RPMI8226 (cell line): ENCODE results near the gene ZNF598.
"Not testable (repeated sequence)": the region's sequence is repeated elsewhere in the genome, so short reads cannot be mapped to it uniquely, and the experiment has no call there.

Source experiments
- DNase-seq: peaks from one replicate; pipeline ENCODE4 v3.0.0-alpha.2; 2015

Gene ZNF598

GRCh38 chr16:2027024-2028010, 17.7 kb upstream of the ZNF598 start:
- DNase-seq = peak; percentile 63

DNA sequence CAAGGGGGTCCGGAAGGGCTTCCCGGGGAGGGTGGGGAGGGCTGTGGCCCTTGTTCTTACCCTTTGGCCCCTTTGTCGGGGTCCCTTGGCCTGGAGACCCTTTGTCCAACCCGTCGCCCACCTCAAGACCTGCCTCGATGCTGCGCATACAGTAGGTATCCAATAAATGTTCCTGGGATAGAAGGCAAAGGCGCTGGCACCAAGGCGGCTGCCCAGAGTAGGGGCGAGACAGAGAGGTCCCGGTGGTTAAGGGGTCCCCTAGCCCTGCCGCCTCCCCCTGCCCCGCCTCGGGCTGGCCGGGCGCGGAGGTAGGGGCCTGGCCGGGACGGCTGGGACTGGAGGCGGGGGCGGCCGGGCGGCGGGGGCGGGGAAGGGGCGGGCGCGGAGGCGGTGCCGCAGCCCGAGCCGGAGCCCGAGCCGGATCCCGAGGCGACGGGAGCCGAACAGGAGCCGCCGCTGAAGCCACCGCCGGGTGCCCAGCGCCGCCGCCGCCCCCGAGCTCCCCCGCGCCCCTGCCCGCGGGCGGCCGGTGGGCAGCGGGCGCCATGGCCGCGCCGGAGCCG, 16.9 kb upstream of the ZNF598 start, which contains the start of gene NHERF2:
TSS of gene NHERF2 (plus strand) at position 442 of the 563 bp plus-strand sequence. CDS start at position 546, 104 bp downstream.
- DNase-seq = peak; percentile 61

- no peak for DNase-seq
Measured at GRCh38 chr16:2025878-2026460, 16.3 kb upstream of the ZNF598 start.

GRCh38 chr16:2025251-2025650, 15.6 kb upstream of the ZNF598 start:
- no peak for DNase-seq

GRCh38 chr16:2024032-2024420, 14.4 kb upstream of the ZNF598 start:
- DNase-seq = no peak

DNA sequence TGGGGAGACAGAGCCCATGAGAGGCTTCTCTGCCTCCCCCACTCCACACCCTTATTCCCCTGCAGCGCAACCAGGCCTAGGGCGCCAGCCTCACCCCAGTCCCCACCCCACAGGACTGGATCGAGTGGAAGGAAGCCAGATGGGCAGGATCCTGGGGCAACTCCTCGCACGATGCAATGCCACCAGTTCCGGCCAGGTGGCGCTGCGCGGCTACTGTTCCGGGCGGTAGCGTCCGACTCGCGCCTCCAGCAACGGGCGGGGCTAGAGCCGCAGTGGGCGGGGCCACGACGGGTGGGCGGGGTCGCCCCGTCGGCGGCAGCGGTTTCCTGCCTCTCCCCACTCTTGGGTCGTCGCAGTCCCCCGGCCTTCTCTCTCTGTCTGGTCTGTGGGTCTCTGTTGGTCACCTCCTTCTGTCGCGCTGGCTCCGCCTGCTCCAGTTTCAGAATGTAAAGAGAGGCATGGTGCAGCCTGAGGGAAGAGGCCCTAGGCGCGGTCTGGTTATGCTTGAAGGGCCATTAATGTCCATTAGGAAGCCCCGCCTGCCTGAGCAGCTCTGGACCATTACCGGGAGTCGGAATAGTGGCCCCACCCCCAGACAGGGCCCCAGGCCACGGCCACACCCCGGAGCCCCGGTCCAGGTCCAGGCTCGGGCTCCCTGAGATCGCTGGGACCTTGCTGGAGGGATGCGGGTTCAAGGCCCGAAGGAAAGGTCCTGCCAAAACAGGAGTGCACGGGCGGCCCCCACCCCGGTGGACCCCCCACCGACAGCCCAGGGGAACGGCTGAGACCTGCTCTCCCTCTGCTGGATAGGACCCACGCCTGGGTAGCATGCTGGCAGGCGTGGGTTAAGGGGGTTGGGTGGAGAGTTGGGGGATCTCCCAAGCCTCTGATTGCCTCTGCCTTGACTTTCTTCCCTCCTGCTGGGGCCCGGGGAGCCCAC, 13.7 kb upstream of the ZNF598 start:
- peak; percentile 94 for DNase-seq

- DNase-seq = peak; percentile 53
Measured at GRCh38 chr16:2022723-2023091, 13.1 kb upstream of the ZNF598 start.

DNA sequence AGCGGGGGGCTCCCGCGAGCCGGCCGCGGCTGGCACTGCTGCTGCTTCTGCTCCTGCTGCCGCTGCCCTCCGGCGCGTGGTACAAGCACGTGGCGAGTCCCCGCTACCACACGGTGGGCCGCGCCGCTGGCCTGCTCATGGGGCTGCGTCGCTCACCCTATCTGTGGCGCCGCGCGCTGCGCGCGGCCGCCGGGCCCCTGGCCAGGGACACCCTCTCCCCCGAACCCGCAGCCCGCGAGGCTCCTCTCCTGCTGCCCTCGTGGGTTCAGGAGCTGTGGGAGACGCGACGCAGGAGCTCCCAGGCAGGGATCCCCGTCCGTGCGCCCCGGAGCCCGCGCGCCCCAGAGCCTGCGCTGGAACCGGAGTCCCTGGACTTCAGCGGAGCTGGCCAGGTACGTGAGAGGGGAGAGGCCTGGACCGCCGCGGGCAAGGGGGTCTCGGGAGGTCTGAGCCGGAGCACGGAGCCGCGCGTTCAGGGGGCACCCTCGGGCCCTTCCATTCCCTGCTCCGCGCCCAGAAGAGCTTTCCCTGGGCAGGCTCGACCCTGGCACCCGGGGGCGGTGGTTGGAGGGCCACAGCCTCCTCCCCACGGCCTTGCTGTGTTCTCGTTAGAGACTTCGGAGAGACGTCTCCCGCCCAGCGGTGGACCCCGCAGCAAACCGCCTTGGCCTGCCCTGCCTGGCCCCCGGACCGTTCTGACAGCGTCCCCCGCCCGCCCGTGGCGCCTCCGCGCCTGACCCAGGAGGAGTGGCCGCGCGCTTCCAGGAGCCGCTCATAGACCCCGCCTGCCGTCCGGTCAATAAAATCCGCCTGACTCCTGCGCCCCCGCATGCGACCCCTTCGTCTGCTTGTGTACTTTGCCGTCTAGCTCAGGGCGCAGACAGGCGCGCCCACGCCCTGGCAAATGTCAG, 10.6 kb upstream of the ZNF598 start:
- peak; percentile 54 for DNase-seq

- DNase-seq = peak; percentile 66
Measured at GRCh38 chr16:2019518-2019920, 9.9 kb upstream of the ZNF598 start, which contains the start of gene NPW. TSS of gene NPW (plus strand) at chr16:2019785.

- DNase-seq = no peak
Measured at GRCh38 chr16:2016407-2016922, 6.8 kb upstream of the ZNF598 start.

- no peak for DNase-seq
Measured at GRCh38 chr16:2015947-2016208, 6.3 kb upstream of the ZNF598 start.

GRCh38 chr16:2015117-2015946, 5.7 kb upstream of the ZNF598 start:
- DNase-seq = no peak

GRCh38 chr16:2013527-2013926, 3.9 kb upstream of the ZNF598 start:
- no peak for DNase-seq

- DNase-seq = not testable (repeated sequence)
Measured at GRCh38 chr16:2011726-2012125, 2.1 kb upstream of the ZNF598 start.

DNA sequence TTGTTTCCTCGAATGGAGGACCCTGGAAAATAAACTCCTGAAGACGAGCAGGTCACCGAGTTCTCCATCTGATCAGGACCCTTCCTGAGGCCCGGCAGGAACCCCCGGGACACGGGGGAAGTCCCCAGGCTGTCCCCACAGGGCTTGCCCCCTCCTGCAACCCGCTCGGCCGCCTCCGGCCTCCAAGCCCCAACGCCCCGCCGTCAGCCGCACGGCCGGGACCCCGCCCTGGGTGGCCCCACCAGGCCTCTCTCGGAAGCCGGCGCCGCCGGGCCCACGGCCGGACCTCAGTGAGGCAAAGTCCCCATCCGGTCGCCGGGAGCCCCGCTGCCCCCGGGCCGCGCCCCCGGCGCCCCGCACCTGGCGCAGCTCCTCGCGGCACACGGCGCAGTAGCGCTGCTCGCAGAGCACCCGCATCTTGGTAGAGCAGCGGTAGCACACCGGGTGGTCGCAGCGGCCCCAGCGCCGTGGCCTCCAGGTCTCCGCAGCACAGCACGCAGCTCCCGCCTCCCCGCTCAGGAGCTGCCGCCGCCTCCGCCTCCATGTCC, 383 bp downstream of the ZNF598 start:
- DNase-seq = peak; percentile 48

DNA sequence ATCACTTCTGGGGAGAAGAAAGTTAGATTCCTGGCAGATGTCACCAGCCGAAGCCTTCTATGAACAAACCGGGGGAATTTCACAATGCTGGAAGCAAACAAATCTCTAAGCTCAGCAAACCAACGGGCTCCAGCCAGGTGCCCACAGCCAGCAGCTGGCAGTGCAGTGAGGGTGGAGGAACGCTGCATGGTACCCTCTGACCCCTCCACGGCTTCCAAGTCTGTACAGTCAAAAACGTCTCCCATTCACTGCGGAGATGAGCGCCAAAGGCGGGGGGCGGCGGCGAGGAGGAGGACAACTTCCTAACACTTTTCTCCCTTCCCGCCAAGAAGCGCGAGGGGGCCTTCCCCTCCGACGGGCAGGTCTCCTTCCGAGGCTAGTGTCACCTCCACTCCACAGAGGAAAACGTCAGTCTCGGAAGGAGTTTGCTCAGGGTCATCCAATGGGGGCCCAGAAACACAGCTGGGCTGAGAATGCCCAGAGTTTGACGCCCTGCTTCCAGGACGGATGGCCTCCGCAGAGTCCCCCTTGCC, 924 bp downstream of the ZNF598 start:
- peak; percentile 74 for DNase-seq

DNA sequence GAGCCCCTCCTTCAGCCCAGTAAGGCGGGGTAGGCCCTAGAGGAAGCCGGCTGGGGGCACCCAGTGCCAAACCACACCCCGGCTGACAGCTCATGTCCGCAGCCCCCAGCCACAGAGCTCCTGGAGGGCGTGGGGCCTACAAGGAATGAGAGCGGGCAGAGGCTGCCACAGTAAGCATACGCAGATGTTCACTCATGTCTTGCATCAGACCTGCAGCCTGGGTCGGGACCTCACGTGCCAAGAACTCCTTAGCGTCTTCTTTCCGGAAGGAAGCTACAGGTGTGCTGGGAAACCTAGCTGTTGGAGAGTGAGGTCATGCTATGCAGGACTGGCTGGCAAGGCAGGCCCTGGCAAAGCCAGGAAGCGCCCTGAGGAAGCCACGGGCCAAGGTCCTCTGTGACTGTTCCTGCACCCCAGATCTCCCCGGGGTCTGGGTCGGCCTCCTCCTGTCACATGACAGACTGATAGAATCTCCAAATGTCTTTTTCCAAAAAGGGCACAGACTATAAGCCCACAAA, 1.6 kb downstream of the ZNF598 start:
- DNase-seq = peak; percentile 74

DNA sequence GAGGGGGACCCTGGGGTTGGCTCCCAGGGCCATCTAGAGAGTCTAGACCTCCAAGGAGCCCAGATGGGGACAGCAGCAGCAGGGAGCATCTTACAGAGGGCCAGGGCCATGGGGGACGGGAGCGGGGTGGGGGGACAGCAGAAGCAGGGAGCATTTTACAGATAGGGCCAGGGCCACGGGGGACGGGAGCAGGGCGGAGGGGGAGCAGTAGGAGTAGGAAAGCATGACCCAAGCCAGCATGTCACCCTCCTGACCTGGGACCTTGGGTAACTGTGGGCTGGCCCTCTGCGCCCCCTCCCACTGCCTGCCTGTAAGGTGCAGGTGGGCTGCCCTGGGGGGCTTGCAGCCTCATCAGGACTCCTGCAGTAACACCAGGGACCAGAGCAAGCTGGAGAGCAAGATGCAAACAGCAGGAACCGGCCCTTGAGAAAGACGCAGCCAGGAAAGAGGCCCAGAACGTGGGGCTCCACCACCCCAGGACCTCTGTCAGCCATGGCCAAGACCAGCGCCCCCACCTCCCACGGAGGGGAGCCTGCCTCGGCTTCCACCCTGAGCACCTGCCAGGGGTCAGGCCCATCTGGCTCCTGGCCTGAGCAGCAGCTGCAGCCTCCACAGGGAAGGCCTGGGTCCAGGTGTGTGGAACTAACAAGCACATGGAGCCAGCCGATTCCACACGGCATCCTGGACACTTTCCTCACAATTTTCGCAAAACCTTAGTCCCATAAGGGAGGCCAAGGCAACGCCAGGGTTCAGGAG, 2.4 kb downstream of the ZNF598 start:
- no peak for DNase-seq

DNA sequence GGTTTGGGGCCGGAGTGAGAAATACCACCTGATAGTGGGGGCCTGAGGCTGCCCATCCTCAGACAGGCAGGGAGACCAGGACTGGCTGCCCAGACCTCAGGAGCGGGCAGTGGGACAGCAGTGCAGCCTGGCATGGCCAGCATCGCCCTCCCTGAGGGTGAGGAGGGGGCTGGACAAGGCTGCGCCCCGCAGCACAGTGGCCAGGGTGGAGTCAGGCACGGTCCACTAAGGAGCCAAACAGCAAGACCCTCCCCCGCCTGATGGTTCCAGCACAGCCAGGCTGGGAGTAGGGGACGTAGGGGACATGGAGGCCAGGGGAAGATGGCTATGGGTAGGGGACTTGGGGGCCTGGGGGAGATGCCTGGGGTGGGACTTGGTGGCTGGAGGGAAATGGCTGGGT, 3.3 kb downstream of the ZNF598 start:
- DNase-seq = no peak
